HG02588 (cell line): Measurements from ENCODE around the gene STAC.
"Not testable (repeated sequence)": the region's sequence is repeated elsewhere in the genome, so short reads cannot be mapped to it uniquely, and the experiment has no call there.

ENCODE experiments used
- ATAC-seq: cut with Tn5 transposase; IDR thresholded peaks from one replicate; pipeline ENCODE4 v1.9.1; 2021; ENCODE audit warnings: mild to moderate bottlenecking, moderate library complexity; ENCODE audit not compliant: unreplicated experiment

The STAC gene

GRCh38 chr3:36562945-36563344 lies 182.6 kb downstream of the STAC start:
- ATAC-seq = no peak

- no peak for ATAC-seq
Measured at GRCh38 chr3:36575241-36575640, 194.9 kb downstream of the STAC start.

DNA sequence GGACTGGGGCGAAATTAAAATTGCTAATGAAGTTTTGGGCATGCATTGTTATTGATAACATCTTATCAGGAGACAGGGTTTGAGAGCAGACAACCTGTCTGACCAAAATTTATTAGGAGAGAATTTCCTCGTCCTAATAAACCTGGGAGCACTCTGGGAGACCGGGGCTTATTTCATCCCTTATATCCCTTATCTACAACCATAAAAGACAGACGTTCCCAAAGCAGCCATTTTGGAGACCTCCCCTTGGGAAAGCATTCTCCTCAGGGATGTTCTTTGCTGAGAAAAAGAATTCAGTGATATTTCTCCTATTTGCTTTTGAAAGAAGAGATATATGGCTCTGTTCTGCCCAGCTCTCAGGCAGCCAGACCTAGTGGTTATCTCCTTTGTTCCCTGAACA lies 198.1 kb downstream of the STAC start:
- ATAC-seq = not testable (repeated sequence)

DNA sequence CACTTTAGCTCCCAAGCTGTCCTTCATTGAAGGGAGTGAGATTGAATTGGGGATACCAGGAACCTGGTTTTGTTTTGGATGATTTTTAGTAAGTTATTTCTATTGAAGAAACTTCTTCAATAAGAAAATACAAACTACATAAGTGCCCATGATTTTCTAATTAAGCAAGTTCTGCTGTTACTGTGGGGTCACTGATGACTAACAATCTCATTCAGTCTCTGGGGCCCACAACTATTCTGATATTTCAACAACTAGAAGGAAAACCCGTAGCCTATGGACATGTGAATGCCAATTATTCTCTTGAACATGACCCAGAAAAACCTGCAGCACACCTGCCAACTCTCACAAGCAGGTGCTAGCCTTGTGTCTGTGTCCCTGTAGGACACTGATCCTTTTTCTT lies 199.4 kb downstream of the STAC start:
- no peak for ATAC-seq

DNA sequence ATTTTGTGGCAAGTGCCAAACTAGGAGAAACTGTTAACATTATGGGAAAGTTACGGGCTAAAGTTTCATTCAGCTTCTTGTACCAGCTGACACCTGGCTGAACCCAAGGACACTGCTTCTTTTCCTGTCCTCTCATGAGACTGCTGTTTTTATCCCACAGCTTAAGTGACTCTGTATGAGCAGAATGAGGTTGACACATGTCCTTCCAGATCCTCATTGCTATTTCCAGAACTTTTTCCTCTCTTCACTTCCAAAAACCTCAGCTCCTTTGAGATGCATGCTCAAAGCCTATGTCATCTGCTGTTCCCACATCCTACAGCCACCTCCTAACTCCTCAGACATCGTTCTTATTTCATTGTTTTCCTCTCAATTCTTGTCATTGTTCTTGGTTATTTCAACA lies 200.4 kb downstream of the STAC start:
- no peak for ATAC-seq

DNA sequence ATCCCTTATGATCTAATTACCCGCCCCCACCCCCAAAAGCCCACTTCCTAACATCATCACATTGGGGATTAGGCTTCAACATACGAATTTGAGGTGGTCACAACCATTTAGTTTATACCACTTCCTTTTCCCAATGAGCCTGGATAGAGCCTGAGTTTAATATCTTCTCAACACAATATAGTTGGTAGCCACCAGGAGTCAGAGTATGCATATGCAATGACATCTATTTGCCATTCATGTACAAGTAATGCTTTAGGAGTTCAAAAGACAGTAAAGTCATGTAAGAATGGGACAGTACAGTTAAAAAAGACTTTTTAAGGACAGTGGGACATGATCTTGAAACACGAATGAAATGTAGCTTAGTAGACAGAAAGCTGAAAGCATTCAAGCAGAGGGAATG lies 211.7 kb downstream of the STAC start:
- ATAC-seq = no peak

GRCh38 chr3:36595511-36595910 lies 215.2 kb downstream of the STAC start:
- no peak for ATAC-seq

DNA sequence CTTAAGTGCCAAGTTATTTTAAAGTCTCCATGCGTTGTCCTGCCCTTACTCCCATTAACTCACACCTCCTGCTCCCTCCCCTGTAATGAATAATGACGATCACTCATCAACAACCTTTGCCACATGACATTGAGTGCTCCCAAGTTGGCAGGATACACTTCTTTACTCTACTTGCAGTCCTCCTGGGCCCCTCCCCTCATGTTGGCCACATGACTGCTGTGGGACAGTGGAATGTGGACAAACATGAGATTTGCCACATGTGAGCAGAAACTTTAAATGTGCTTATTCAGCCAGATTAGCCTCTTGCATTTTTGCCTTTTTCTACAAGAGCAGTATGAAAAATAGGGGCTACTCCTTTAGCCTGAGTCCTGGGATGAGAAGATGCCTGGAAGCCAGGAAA lies 216.1 kb downstream of the STAC start:
- ATAC-seq = no peak

GRCh38 chr3:36597422-36597821 lies 217.1 kb downstream of the STAC start:
- ATAC-seq = no peak
